ENCODE data around the gene HMX2.

The HMX2 gene

GRCh38 chr10:123139165-123139520 lies 8.8 kb upstream of the HMX2 start:
- Histone ChIP-seq H3K36me3 (ENCODE audit: control insufficient read depth, insufficient read depth, low read length) (no peaks in the 10 kb centered on the region), H3K4me1 (no peaks in the 10 kb centered on the region), H2AFZ (no peak overlapping the region), H3K79me2 (no peaks in the 10 kb centered on the region), H3K4me3 (ENCODE audit: low read depth, low read length) (no peak overlapping the region), H3K27ac (no peak overlapping the region), H3K4me2 (ENCODE audit: low read length) (no peak overlapping the region), H3K9me3 (ENCODE audit: control insufficient read depth, low read length) (no peaks in the 10 kb centered on the region), H3K27me3 (ENCODE audit: control insufficient read depth, insufficient read depth, low read length) (peaks cover 10% of the 10 kb centered on the region), H3K9ac (no peak overlapping the region)
- no peak for TF ChIP-seq CTCF (IDR thresholded peaks at IDR 0.05)

GRCh38 chr10:123139521-123140163 lies 8.3 kb upstream of the HMX2 start:
- no peak overlapping the region for H3K4me2 ChIP-seq (ENCODE audit: low read length)
- no peak overlapping the region for H2AFZ ChIP-seq
- no peaks in the 10 kb centered on the region for H3K4me1 ChIP-seq
- no peak for TF ChIP-seq CTCF (IDR thresholded peaks at IDR 0.05)
- peaks cover 10% of the 10 kb centered on the region for H3K27me3 ChIP-seq (ENCODE audit: control insufficient read depth, insufficient read depth, low read length)
- H3K4me3 ChIP-seq (ENCODE audit: low read depth, low read length) = no peak overlapping the region
- H3K27ac ChIP-seq = no peak overlapping the region
- no peaks in the 10 kb centered on the region for H3K9me3 ChIP-seq (ENCODE audit: control insufficient read depth, low read length)
- no peaks in the 10 kb centered on the region for H3K79me2 ChIP-seq
- no peak overlapping the region for H3K9ac ChIP-seq
- H3K36me3 ChIP-seq (ENCODE audit: control insufficient read depth, insufficient read depth, low read length) = no peaks in the 10 kb centered on the region

- Histone ChIP-seq H3K27ac (no peak overlapping the region), H3K36me3 (ENCODE audit: control insufficient read depth, insufficient read depth, low read length) (no peaks in the 10 kb centered on the region), H3K4me3 (ENCODE audit: low read depth, low read length) (no peak overlapping the region), H3K4me1 (no peaks in the 10 kb centered on the region), H3K79me2 (no peaks in the 10 kb centered on the region), H3K9me3 (ENCODE audit: control insufficient read depth, low read length) (no peaks in the 10 kb centered on the region), H2AFZ (no peak overlapping the region), H3K9ac (no peak overlapping the region), H3K27me3 (ENCODE audit: control insufficient read depth, insufficient read depth, low read length) (peaks cover 3% of the 10 kb centered on the region), H3K4me2 (ENCODE audit: low read length) (no peak overlapping the region)
- TF ChIP-seq CTCF (IDR thresholded peaks at IDR 0.05) = no peak
Measured at GRCh38 chr10:123140164-123140982, 7.6 kb upstream of the HMX2 start.

GRCh38 chr10:123140983-123141390 lies 6.9 kb upstream of the HMX2 start:
- Histone ChIP-seq H3K36me3 (ENCODE audit: control insufficient read depth, insufficient read depth, low read length) (no peaks in the 10 kb centered on the region), H3K9me3 (ENCODE audit: control insufficient read depth, low read length) (no peaks in the 10 kb centered on the region), H3K79me2 (no peaks in the 10 kb centered on the region), H3K27me3 (ENCODE audit: control insufficient read depth, insufficient read depth, low read length) (peaks cover 3% of the 10 kb centered on the region), H3K4me2 (ENCODE audit: low read length) (no peak overlapping the region), H2AFZ (no peak overlapping the region), H3K4me1 (no peaks in the 10 kb centered on the region), H3K27ac (no peak overlapping the region), H3K4me3 (ENCODE audit: low read depth, low read length) (no peak overlapping the region), H3K9ac (no peak overlapping the region)
- TF ChIP-seq CTCF (IDR thresholded peaks at IDR 0.05) = no peak

Data from parathyroid adenoma (tissue), 2 donors.